ENCODE measurements around the gene AMZ1. TPM values are rescaled to one million over a fixed set of nuclear protein-coding genes. Genes with fewer than 3 reads are reported as not detected.

Gene AMZ1
- under 1 TPM in 2 of 3 donors, not detected in 1; 0.01 to 0.06 TPM for polyA plus RNA-seq

- no peak within 1 kb of the TSS for H3K27ac ChIP-seq (ENCODE audit: low read depth, low read length)
- 3% methylated on average over 26 to 41 of the region's 41 CpGs for WGBS, 3 donors
These were observed at the start of gene AMZ1 for GRCh38 chr7:2687881-2688318. Gene AMZ1, plus strand, starts transcription at chr7:2688202. Its CDS starts 12,250 bp downstream, at chr7:2700452.

- WGBS, 3 donors: 61 to 72% (median 67%) methylated on average over 31 to 34 of the region's 34 CpGs
- H3K27ac ChIP-seq (ENCODE audit: low read depth, low read length): no peak overlapping the region
These were observed 49.6 kb upstream of the AMZ1 start for GRCh38 chr7:2638224-2638991.

- WGBS, 3 donors: 84 to 89% (median 85%) methylated on average over 23 to 24 of the region's 24 CpGs
- H3K27ac ChIP-seq (ENCODE audit: low read depth, low read length): no peak overlapping the region
These were observed 48.8 kb upstream of the AMZ1 start for GRCh38 chr7:2639181-2639681.

GRCh38 chr7:2639695-2640481, 48.1 kb upstream of the AMZ1 start:
- H3K27ac ChIP-seq (ENCODE audit: low read depth, low read length): no peak overlapping the region
- 88 to 91% (median 89%) methylated on average over 34 to 37 of the region's 37 CpGs for WGBS, 3 donors

GRCh38 chr7:2640482-2640830, 47.5 kb upstream of the AMZ1 start:
- no peak overlapping the region for H3K27ac ChIP-seq (ENCODE audit: low read depth, low read length)
- 72 to 79% (median 73%) methylated on average over 12 of the region's 12 CpGs for WGBS, 3 donors

- WGBS, 3 donors: 76 to 79% (median 77%) methylated on average over 9 of the region's 9 CpGs
- no peak overlapping the region for H3K27ac ChIP-seq (ENCODE audit: low read depth, low read length)
These were observed 47.1 kb upstream of the AMZ1 start for GRCh38 chr7:2640846-2641316.

GRCh38 chr7:2641406-2642393, 46.3 kb upstream of the AMZ1 start:
- 24 to 44% (median 28%) methylated on average over 39 of the region's 39 CpGs for WGBS, 3 donors
- no peak overlapping the region for H3K27ac ChIP-seq (ENCODE audit: low read depth, low read length)

- no peak overlapping the region for H3K27ac ChIP-seq (ENCODE audit: low read depth, low read length)
- 82 to 85% (median 84%) methylated on average over 29 of the region's 29 CpGs for WGBS, 3 donors
These were observed 44.4 kb upstream of the AMZ1 start for GRCh38 chr7:2643386-2644219.

GRCh38 chr7:2644220-2644561, 43.8 kb upstream of the AMZ1 start:
- no peak overlapping the region for H3K27ac ChIP-seq (ENCODE audit: low read depth, low read length)
- 75 to 83% (median 76%) methylated on average over 6 of the region's 6 CpGs for WGBS, 3 donors

GRCh38 chr7:2644562-2645273, 43.3 kb upstream of the AMZ1 start:
- WGBS, 3 donors: 52 to 83% (median 54%) methylated on average over 18 of the region's 18 CpGs
- H3K27ac ChIP-seq (ENCODE audit: low read depth, low read length): no peak overlapping the region

GRCh38 chr7:2645274-2645868, 42.6 kb upstream of the AMZ1 start:
- no peak overlapping the region for H3K27ac ChIP-seq (ENCODE audit: low read depth, low read length)
- WGBS, 3 donors: 32 to 75% (median 47%) methylated on average over 14 of the region's 14 CpGs

- WGBS, 3 donors: 83 to 88% (median 83%) methylated on average over 10 of the region's 10 CpGs
- no peak overlapping the region for H3K27ac ChIP-seq (ENCODE audit: low read depth, low read length)
These were observed 41.7 kb upstream of the AMZ1 start for GRCh38 chr7:2646336-2646679.

GRCh38 chr7:2646680-2647571, 41.1 kb upstream of the AMZ1 start:
- WGBS, 3 donors: 86 to 88% (median 86%) methylated on average over 63 to 73 of the region's 73 CpGs
- no peak overlapping the region for H3K27ac ChIP-seq (ENCODE audit: low read depth, low read length)

GRCh38 chr7:2647594-2648172, 40.3 kb upstream of the AMZ1 start:
- WGBS, 3 donors: 92 to 93% (median 92%) methylated on average over 15 of the region's 15 CpGs

GRCh38 chr7:2649139-2649838, 38.7 kb upstream of the AMZ1 start:
- no peak overlapping the region for H3K27ac ChIP-seq (ENCODE audit: low read depth, low read length)
- 86 to 93% (median 89%) methylated on average over 17 to 18 of the region's 18 CpGs for WGBS, 3 donors

More at GRCh38 chr7:2647594-2648172, 40.3 kb upstream of the AMZ1 start:
- no peak overlapping the region for H3K27ac ChIP-seq (ENCODE audit: low read depth, low read length)

Measured in adipose tissue (tissue), 3 donors.